Measurements from ENCODE around the gene RNF145. TPM values are rescaled to one million over a fixed set of nuclear protein-coding genes. Genes with fewer than 3 reads are reported as not detected.
"Not testable (repeated sequence)": the region's sequence is repeated elsewhere in the genome, so short reads cannot be mapped to it uniquely, and the experiment has no call there.

Gene RNF145
- total RNA-seq, 2 experiments from 2014 or later = 77.5 to 87.5 TPM

- CTCF ChIA-PET = interaction anchor here (3.3 kb wide), 1 partner anchor 9 kb away, joined by 27 read pairs; no protein-coding TSS in a partner anchor
- Mint-ChIP-seq H3K27ac (no peak overlapping the region), H3K27me3 (no peaks in the 10 kb centered on the region), H3K4me1 (ENCODE audit: low read depth) (peaks cover 21% of the 10 kb centered on the region), H3K9me3 (peaks cover 8% of the 10 kb centered on the region), H3K4me3 (no peak overlapping the region), H3K36me3 (ENCODE audit: low read depth) (peaks cover 5% of the 10 kb centered on the region)
- ATAC-seq (no peak), DNase-seq (no peak)
- POLR2A ChIA-PET = interaction anchor here (1.0 kb wide), 1 partner anchor 427 kb away, joined by 3 read pairs; no protein-coding TSS in a partner anchor
- intact Hi-C loops (cut with micrococcal nuclease) = no loop called here
- no peak for TF ChIP-seq CTCF (IDR thresholded peaks at IDR 0.05)
These were observed 86.2 kb downstream of the RNF145 start for GRCh38 chr5:159123189-159123588.

GRCh38 chr5:159121061-159121460 lies 88.3 kb downstream of the RNF145 start:
- ATAC-seq = no peak
- peaks cover 21% of the 10 kb centered on the region for H3K4me1 Mint-ChIP-seq (ENCODE audit: low read depth)
- CTCF ChIA-PET = interaction anchor here (1.6 kb wide), 1 partner anchor 14 kb away, joined by 7 read pairs; no protein-coding TSS in a partner anchor
- H3K4me3 Mint-ChIP-seq = no peak overlapping the region
- peak overlapping the region; percentile 84 for H3K27ac Mint-ChIP-seq
- POLR2A ChIA-PET = no interaction called here
- intact Hi-C loops (cut with micrococcal nuclease) = no loop called here
- no peak for TF ChIP-seq CTCF (IDR thresholded peaks at IDR 0.05)
- H3K27me3 Mint-ChIP-seq = no peaks in the 10 kb centered on the region
- H3K36me3 Mint-ChIP-seq (ENCODE audit: low read depth) = peaks cover 2% of the 10 kb centered on the region
- DNase-seq = no peak
- H3K9me3 Mint-ChIP-seq = peaks cover 8% of the 10 kb centered on the region

- no peak for TF ChIP-seq CTCF (IDR thresholded peaks at IDR 0.05)
- peak overlapping the region; percentile 84 for H3K27ac Mint-ChIP-seq
- POLR2A ChIA-PET = no interaction called here
- CTCF ChIA-PET = interaction anchor here (2.4 to 2.6 kb wide), 2 partner anchors 12 to 14 kb away, joined by 15 to 18 read pairs; no protein-coding TSS in a partner anchor
- peaks cover 26% of the 10 kb centered on the region for H3K4me1 Mint-ChIP-seq (ENCODE audit: low read depth)
- DNase-seq = no peak
- H3K4me3 Mint-ChIP-seq = peak overlapping the region; percentile 51
- intact Hi-C loops (cut with micrococcal nuclease) = no loop called here
- peaks cover 2% of the 10 kb centered on the region for H3K36me3 Mint-ChIP-seq (ENCODE audit: low read depth)
- ATAC-seq = peak; percentile 78
- peaks cover 3% of the 10 kb centered on the region for H3K9me3 Mint-ChIP-seq
- no peaks in the 10 kb centered on the region for H3K27me3 Mint-ChIP-seq
These were observed 88.9 kb downstream of the RNF145 start for GRCh38 chr5:159120446-159120845.

GRCh38 chr5:159119842-159120241 lies 89.5 kb downstream of the RNF145 start:
- H3K36me3 Mint-ChIP-seq (ENCODE audit: low read depth); DNase-seq; intact Hi-C loops (cut with micrococcal nuclease); H3K9me3 Mint-ChIP-seq; POLR2A ChIA-PET; H3K27me3 Mint-ChIP-seq: not testable (repeated sequence)
- peaks cover 28% of the 10 kb centered on the region for H3K4me1 Mint-ChIP-seq (ENCODE audit: low read depth)
- H3K27ac Mint-ChIP-seq = peak overlapping the region; percentile 84
- H3K4me3 Mint-ChIP-seq = peak overlapping the region; percentile 51
- CTCF ChIA-PET = interaction anchor here (2.4 to 2.6 kb wide), 2 partner anchors 12 to 13 kb away, joined by 15 to 18 read pairs; no protein-coding TSS in a partner anchor
- peak; percentile 17 for ATAC-seq

- DNase-seq; intact Hi-C loops (cut with micrococcal nuclease); H3K9me3 Mint-ChIP-seq; H3K27ac Mint-ChIP-seq; POLR2A ChIA-PET; ATAC-seq; H3K36me3 Mint-ChIP-seq (ENCODE audit: low read depth); H3K27me3 Mint-ChIP-seq; H3K4me3 Mint-ChIP-seq: not testable (repeated sequence)
- CTCF ChIA-PET = interaction anchor here (1.4 to 2.6 kb wide), 3 partner anchors 11 to 13 kb away, joined by 3 to 18 read pairs (median 15); no protein-coding TSS in a partner anchor
- H3K4me1 Mint-ChIP-seq (ENCODE audit: low read depth) = peaks cover 28% of the 10 kb centered on the region
These were observed 90.2 kb downstream of the RNF145 start for GRCh38 chr5:159118958-159119659.

GRCh38 chr5:159113405-159113804 lies 95.9 kb downstream of the RNF145 start:
- CTCF ChIA-PET = interaction anchor here (1.5 to 4.0 kb wide), 2 partner anchors 19 to 1038 kb away, joined by 3 to 17 read pairs; no protein-coding TSS in a partner anchor
- TF ChIP-seq CTCF (IDR thresholded peaks at IDR 0.05) = no peak
- H3K27ac Mint-ChIP-seq = no peak overlapping the region
- H3K4me1 Mint-ChIP-seq (ENCODE audit: low read depth) = peaks cover 7% of the 10 kb centered on the region
- intact Hi-C loops (cut with micrococcal nuclease) = no loop called here
- H3K36me3 Mint-ChIP-seq (ENCODE audit: low read depth) = no peaks in the 10 kb centered on the region
- H3K4me3 Mint-ChIP-seq = no peak overlapping the region
- POLR2A ChIA-PET = no interaction called here
- DNase-seq = no peak
- ATAC-seq = no peak
- no peaks in the 10 kb centered on the region for H3K9me3 Mint-ChIP-seq
- peaks cover 11% of the 10 kb centered on the region for H3K27me3 Mint-ChIP-seq

All from activated CD8-positive, alpha-beta T cell treated with anti-CD3 and anti-CD28 coated beads for 36 hours (primary cell).